GM21390 (cell line): ENCODE data around the gene ZRANB3.
"Not testable (repeated sequence)": the region's sequence is repeated elsewhere in the genome, so short reads cannot be mapped to it uniquely, and the experiment has no call there.

ENCODE experiments used
- ATAC-seq: cut with Tn5 transposase; IDR thresholded peaks from one replicate; pipeline ENCODE4 v1.9.1; 2021; ENCODE audit not compliant: unreplicated experiment

The ZRANB3 gene

DNA sequence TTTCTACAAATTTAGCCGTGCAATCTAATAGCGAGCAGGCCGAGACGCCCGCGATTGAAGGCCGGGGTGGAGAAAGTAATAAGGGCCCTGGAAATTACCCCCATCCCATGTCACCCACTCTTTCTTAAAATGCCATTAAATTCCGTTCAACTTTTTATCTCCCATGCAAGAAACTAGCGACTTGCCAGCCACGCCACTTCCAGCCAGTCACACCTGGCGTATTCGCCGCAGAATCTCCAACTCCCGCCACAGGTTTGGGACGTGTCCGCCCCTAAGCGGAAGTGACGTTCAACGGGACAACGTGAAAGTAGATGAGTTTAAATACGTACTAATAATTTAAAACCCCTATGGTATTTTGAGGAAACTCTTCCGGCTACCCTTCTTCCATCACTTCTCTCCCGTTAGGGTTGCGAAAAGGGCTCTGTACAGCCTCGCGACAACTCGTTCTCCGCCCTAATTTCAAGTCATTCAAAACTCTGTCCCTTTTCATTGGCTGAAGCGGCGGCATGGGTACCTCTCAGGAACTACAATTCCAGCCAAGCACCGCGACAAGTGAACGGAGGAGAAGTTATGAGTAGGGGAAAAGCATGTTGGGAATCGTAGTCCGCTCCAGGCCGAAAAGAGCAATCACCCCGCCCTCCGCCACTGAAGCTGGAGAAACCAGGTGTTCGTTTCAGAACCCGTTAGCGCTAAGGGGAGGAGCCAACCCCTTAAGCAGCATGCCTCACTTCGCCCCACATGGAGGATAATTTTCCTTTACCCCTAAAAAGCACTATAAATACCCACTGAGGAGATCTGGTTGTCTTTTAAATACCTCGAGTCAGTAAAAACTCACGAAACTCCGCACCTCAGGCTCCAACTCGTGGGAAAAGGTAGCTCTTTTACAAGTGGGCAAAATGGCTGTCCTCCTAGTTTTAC lies at the start of gene ZRANB3:
Gene ZRANB3 (minus strand): TSS at position 906 of the 918 bp plus-strand sequence.
- peak; percentile 65 for ATAC-seq

DNA sequence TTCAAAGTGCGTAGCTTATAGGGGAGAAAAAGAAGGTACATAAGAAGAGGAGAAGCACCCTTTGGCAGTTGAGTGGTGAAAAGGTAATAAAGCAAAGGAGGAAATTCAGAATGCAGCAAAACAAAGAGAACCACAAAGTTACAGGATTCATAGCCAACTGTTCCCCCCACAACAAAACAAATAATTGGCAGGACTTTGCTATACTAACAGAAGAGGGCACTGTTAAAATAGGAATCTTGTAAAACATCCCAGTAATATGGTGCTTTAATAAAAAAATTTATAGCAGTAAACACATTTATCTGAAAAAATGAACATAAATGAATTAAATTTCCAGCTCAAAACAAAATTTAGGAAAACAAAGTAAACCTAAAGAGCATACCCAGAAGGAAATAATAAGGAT lies 42.6 kb upstream of the ZRANB3 start:
- ATAC-seq: no peak

DNA sequence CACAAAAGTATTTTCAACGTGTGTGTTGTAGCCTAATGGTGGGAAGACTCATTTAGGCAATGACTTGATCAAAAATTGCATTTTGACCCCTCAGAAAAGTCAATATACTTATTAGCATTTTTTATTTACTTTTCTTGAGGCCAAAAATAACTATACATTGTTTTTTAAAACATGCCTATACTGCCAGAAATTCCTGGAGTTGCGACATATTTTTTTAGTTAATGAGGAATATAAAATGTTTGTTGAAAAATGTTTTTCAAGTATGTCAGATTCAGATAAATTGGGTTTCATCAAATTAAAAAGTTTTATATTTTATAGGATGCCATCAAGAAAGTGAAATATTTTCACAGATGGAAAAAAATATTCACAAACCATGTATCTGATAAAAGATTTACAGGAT lies 39.9 kb upstream of the ZRANB3 start:
- no peak for ATAC-seq

DNA sequence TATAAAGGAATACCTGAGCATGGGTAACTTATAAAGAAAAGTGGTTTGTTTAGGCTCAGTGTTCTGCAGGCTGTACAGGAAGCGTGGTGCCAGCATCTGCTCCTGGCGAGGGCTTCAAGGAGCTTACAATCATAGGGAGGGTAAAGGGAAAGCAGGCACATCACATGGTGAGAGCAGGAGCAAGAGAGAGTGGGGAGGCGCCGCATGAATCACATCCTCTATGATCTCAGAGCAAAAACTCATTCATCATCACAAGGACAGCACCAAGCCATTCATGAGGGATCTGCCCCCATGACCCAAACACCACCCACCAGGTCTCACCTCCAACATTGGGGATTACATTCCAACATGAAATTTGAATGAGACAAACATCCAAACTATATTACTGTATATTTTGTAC lies 32.8 kb upstream of the ZRANB3 start:
- ATAC-seq: no peak

DNA sequence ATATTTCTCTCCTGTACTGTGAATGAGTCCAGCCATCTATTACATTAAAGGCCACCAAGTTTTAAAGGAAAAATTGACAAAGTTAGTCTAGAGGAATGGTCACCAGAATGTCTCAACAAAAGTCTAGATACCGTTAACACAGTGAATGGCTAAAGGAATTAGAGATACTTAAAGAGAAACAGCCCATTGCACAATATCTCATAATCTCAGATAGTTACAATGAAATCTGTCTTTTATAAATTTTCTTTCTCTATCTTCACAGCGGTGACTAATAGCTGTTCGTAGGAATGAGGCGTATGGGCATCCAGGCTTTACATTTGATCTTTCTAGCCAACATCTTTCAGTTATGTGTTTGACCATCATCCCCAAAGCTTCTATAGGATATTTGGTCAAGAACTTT lies 30.9 kb upstream of the ZRANB3 start:
- ATAC-seq: no peak

DNA sequence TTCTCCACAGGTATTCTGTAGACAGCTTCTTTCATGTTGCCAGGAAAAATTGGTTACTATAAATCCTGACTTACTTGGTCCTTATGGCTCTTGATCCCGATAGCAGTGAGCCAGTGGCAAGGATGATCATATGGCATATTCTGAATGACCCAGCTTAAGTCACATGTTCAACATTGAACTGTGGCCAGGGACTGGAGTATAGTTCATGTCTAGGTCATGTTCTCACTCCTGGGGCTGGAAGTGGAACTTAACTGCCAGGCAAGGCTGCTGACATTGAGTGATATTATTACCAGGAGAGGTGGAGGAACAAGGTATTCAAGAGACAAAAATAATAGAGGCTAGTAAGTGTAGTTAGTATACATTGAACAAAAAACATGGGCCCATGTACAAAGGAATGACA lies 26.5 kb upstream of the ZRANB3 start:
- no peak for ATAC-seq

DNA sequence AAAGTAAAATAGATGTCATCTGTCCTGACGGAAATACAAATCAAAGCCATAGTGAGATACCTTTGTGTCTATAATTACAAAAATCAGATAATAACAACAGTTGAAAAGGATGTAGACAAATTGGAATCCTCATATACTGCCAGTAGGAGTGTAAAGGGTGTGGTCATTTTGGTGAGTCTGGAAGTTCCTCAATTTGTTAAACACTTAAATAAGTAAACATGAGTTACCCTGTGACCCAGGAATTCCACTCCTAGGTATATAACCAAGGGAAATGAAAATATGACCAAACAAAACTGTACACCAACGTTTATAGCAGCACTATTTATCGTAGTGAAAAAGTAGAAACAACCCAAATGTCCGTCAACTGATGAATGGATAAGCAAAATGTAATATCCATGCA lies 24.3 kb upstream of the ZRANB3 start:
- ATAC-seq: no peak

DNA sequence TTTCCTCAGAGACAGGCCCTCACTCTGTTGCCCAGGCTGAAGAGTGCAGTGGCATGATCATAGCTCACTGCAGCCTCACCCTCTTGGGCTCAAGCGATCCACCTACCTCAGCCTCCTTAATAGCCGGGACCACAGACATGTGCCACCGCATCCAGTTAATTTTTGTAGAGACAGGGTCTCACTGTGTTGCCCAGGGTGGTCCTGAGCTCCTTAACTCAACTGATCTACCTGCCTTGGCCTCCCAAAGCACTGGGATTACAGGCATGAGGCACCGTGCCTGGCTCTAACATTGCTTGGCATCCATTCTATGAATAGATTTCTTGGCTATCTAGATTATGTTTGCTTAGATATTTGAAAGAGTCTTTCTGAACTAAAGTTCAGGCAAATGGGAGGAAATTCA lies 21.9 kb upstream of the ZRANB3 start:
- no peak for ATAC-seq

DNA sequence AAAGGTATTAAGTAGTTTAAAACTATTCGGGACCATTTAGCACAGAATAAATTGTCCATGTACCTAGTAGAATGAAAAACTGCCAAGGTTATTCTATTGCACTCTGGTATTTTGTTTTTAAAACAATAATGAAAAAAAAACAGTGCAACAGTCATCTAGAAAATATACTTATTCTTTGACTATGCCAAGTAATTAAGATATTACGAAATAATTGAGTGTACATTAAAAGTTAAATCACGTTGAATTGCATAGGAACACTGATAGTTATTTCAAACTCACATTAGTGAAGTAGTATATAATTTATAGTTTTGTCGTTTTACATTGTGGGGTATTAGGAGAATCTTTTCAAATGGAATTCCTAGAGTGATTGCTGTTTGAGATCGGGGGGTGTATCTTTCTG lies 20.3 kb upstream of the ZRANB3 start:
- ATAC-seq: no peak

DNA sequence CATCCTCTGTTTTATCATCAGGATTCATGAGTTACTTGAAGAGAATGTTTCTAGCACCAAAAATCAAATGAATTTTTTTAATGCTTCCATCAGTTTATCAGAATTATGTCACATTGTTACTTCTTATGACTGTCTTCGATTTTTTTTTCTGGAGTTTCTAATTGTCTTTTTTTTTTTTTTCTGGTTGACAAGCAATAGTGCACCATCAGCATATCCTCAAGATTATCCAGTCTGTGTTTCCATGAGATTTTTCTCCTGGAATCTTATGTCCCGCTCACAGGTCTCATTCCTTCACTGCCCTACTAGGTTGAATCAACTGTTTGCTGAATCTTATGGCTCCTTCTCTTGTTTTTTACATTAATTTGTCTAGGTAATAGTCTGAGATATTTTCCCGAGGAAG lies 16.3 kb upstream of the ZRANB3 start:
- ATAC-seq: no peak

DNA sequence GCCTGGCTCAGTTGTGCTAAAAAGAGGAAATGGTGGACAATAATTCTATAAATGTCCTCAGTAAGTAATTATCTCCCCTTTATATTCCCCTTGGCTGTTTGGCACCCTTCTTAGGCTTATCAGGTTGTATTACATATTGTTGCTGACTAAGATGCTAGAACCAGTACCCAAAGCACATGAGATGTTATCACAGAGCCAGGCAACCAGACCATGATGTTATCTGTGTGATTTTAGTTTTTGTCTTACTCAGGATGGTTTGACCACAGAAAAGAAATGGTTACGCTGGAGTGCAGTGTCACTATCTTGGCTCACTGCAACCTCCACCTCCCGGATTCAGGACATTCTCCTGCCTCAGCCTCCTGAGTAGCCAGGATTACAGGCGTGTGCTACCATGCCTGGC lies 15.4 kb upstream of the ZRANB3 start:
- no peak for ATAC-seq

DNA sequence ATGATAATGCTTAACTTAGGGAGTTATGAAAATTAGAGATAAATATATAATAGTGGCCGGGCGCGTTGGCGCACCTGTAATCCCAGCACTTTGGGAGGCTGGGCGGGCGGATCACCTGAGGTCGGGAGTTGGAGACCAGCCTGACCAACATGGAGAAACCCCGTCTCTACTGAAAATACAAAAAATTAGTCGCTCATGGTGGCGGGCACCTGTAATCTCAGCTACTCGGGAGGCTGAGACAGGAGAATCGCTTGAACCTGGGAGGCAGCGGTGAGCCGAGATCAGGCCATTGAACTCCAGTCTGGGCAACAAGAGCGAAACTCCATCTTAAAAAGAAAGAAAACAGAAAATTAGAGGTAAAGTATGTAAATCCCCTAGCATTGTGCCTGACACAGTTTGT lies 2.5 kb upstream of the ZRANB3 start:
- ATAC-seq: not testable (repeated sequence)

DNA sequence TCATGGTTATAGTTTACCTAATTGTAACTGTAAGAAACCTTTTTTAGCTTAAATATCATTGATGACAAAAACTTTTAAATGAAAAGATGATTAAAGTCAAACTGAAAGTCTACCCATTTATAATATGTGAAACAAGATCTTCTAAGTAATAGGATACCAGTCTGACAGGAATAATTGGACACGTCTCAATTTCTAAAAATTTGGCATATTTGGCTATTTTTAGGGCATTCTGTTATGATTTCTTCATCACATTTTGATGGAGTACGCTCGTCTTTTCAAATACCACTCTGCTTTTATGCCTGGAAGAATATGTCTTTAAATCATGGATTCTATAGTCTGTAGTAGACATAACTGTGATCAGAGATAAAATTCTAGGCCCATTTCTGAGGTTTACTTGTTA lies 1.6 kb upstream of the ZRANB3 start:
- ATAC-seq: no peak

DNA sequence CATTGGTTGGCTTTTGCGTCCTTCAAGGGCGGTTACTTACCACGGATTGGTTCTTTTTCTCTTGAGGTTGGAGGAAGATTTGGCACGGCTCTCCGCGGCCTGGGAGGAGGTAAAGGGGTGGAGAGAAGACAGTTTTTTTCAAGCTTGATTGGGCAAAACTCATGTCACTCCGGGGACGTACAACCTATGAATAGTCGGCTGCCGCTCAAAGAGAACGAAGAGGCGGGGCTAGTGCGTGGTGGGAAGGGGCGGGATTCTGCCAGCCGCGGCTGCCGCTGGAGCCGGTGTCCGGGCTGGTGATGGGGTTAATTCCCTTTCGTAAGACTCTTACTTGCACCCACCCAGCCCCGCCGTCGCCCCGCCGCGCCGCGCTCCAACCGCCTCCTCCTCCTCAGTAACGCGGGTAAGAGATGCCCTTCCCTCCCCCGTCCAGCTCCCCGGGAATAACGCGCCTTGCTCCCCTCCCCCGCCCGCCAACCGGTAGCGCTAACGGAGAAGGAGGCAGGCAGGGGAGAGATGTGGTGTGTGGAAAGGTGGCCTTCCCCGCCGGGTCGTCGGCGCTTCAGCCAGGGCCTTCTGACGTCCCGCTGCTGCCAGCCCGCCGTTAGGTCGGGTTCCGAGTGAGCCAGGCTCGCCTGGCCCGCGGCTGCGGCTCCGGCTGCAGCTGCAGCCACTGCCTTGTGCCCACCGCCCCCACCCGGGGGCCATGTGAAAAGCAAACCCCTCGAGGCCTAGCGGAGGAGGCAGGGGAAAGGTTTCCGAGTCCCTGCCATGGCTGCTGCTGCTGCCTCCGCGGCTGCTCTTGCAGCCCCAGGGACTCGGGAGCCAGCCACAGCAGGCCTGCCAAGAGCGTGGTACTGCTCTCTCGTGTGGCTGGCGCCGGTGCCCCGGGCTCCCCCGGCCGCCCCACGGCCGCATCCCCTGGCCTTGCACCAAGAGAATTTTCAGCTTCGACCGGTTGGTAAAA lies 496 bp upstream of the ZRANB3 start, which contains the start of gene R3HDM1:
Gene R3HDM1 (plus strand): TSS at position 254 of the 967 bp plus-strand sequence. CDS start 73,362 bp downstream, outside the sequence.
- peak; percentile 77 for ATAC-seq

DNA sequence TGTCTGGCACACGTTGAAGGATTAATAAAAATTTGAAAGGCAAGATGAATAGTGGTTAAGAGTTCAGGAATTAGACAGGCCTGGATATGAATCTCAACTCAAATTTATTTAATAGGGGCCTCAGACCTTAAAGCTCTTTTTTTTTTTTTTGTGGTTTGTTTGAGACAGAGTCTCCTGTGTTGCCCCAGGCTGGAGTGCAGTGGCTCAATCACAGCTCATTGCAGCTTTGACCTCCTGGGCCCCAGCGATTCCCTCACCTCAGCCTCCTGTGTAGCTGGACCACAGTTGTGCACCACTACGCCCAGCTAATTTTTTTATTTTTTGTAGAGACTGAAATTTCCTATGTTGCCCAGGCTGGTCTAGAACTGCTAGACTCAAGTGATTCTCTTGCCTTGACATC lies 3.0 kb downstream of the ZRANB3 start:
- ATAC-seq: no peak

DNA sequence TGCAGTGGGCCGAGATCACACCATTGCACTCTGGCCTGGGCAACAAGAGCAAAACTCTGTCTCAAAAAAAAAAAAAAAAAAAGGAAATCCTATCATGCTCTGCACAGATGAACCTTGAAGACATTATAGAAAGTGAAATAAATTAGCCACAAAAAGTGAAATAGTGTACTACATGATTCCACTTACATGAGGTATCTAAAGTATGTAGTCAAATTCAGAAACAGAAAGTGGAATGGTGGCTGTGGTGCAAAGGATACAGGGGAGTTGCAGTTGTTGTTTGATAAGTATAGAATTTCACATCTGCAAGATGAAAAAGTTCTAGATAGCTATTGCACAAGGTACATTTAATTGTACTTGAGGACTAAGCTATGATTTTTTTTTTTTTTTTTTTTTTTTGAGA lies 5.2 kb downstream of the ZRANB3 start:
- ATAC-seq: no peak

DNA sequence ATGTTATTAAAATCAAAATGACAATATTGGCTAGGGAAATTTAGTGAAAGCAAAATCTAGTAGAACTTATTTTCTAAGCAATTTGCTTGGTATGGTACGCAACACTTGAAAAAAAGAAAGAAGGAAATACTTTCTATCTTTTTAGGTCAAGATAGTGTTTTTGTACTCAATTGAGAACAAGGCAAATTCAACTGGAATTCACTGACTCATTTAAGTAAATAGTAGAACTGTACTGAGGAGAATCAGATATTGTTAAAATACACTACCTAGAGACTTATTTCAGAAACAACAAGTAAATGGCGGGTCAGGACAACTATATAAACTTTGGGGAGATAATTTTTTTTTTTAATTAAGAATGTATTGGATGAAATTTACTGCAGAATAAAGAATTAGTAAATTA lies 18.9 kb downstream of the ZRANB3 start:
- no peak for ATAC-seq

DNA sequence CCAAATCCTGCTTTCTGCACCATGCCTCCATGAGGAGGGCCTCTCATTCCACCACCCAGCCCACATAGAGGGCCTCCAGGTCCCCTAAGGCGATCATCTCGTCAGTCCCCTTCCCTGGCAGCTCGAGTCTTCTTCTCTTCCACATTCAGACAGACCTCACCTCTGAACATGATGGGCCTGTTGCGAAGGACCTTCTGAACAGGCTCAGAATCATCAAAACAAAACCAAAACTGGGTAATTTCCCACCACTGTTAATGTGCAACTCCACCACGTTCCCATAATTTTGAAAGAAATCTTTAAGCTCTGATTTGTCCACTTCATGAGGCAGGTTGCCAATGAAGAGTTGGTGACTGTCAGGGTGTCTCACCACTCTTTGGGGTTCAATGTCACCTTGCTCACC lies 20.4 kb downstream of the ZRANB3 start:
- no peak for ATAC-seq

DNA sequence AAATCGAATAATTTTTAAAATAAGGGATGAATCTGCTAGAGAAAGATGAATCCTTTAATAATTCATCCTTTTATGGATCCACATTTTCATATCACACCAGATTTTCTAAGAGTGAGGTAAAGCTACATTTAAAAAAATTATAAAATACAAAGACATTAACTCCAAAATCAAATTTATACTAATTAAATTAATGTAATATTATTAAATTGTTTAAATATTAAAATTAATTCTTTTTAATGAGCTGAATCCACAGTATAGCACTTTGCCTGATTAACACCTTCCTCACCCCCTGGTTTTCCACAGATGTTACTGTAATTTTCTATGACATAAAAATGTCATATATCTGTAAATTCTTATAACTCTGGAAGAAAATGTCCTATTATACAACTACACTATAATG lies 26.2 kb downstream of the ZRANB3 start:
- ATAC-seq: no peak

DNA sequence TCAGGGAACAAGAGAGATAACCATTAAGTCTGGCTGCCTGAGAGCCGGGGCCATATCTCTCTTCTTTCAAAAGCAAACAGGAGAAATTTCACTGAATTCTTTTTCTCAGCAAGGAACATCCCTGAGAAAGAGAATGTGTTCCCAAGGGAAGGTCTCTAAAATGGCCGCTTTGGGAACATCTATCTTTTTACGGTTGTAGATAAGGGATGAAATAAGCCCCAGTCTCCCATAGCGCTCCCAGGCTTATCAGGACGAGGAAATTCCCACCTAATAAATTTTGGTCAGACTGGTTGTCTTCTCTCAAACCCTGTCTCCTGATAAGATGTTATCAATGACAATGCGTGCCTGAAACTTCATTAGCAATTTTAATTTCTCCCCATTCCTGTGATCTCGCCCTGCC lies 32.4 kb downstream of the ZRANB3 start:
- ATAC-seq: not testable (repeated sequence)

DNA sequence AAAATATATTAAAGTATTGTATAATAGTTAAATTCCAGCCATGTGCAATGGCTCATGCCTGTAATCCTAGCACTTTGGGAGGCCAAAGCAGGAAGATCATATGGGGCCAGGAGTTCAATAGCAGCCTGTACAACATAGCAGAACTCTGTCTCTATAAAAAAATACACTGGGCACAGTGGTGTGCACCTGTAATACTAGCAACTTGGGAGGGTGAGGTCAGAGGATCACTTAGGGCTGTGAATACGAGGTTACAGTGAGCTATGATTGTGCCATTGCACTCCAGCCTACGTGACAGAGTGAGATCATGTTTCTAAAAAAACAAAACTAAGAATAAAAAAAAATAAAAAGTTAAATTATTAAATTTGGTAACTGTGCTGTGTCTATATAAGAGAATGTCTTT lies 36.1 kb downstream of the ZRANB3 start:
- no peak for ATAC-seq

DNA sequence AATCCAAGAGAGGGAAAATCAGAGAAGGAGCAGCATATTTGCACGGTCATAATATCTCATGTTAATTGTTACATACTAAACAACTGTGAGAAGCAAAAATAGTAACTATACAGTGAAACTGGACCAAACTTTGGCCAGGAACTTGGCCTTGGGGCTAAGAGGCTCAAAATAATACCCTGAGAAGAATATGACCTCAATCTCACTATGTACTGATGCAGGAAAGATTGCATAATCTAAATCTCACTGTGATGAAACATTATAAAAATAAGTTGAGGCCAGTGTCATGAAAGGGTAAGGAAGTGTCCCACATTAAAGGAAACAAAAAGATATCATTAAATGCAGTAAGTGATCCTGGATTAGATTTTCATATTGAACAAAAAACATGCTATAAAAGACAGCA lies 36.5 kb downstream of the ZRANB3 start:
- ATAC-seq: no peak
